Muscle layer of duodenum (tissue), 2 donors: ENCODE results near the gene PPP2R2D.

ENCODE experiments used
- H3K27ac ChIP-seq: one replicate; pipeline ENCODE4 v1.7.0; 2013; ENCODE audit warnings: mild to moderate bottlenecking, low read length
- H3K27me3 ChIP-seq: one replicate; pipeline ENCODE4 v1.7.0; 2013; ENCODE audit warnings: low read depth, mild to moderate bottlenecking, control low read depth, low read length
- H3K36me3 ChIP-seq, 2 donors: one replicate each; pipeline ENCODE4 v1.7.0; 2013; ENCODE audit warnings: low read length in 2 of 2, control low read depth in 1 of 2, mild to moderate bottlenecking in 1 of 2; ENCODE audit not compliant: insufficient read depth in 2 of 2, control insufficient read depth in 1 of 2
- H3K4me1 ChIP-seq, 2 donors: one replicate each; pipeline ENCODE4 v1.7.0; 2013; ENCODE audit warnings: low read length in 2 of 2, mild to moderate bottlenecking in 2 of 2, control low read depth in 1 of 2, moderate library complexity in 1 of 2; ENCODE audit not compliant: insufficient read depth in 2 of 2, control insufficient read depth in 1 of 2
- H3K4me3 ChIP-seq, 2 donors: one replicate each; pipeline ENCODE4 v1.7.0; 2013; ENCODE audit warnings: low read length in 2 of 2, low read depth in 1 of 2, mild to moderate bottlenecking in 1 of 2
- H3K9me3 ChIP-seq, 2 donors: one replicate each; pipeline ENCODE4 v1.7.0; 2013; ENCODE audit warnings: low read length in 2 of 2, control low read depth in 1 of 2, mild to moderate bottlenecking in 1 of 2; ENCODE audit not compliant: control insufficient read depth in 1 of 2
- donor health status: healthy.

The PPP2R2D gene

GRCh38 chr10:131925716-131926115, 24.9 kb downstream of the PPP2R2D start:
- Histone ChIP-seq H3K36me3 (peaks cover 0 to 5% of the 10 kb centered on the region in 2 donors), H3K4me1 (peaks cover 0 to 24% of the 10 kb centered on the region in 2 donors), H3K27ac (no peak overlapping the region), H3K9me3 (no peaks in the 10 kb centered on the region), H3K27me3 (no peaks in the 10 kb centered on the region), H3K4me3 (no peak overlapping the region)

GRCh38 chr10:131926253-131926652, 25.4 kb downstream of the PPP2R2D start:
- no peak overlapping the region for H3K27ac ChIP-seq
- no peaks in the 10 kb centered on the region for H3K9me3 ChIP-seq
- no peak overlapping the region for H3K4me3 ChIP-seq
- H3K36me3 ChIP-seq, result peaks cover 0 to 5% of the 10 kb centered on the region in 2 donors
- no peaks in the 10 kb centered on the region for H3K27me3 ChIP-seq
- peaks cover 0 to 25% of the 10 kb centered on the region in 2 donors for H3K4me1 ChIP-seq

- no peak overlapping the region for H3K27ac ChIP-seq
- peaks cover 0 to 26% of the 10 kb centered on the region in 2 donors for H3K4me1 ChIP-seq
- no peaks in the 10 kb centered on the region for H3K27me3 ChIP-seq
- H3K4me3 ChIP-seq, result no peak overlapping the region
- H3K9me3 ChIP-seq, result no peaks in the 10 kb centered on the region
- H3K36me3 ChIP-seq, result peaks cover 0 to 5% of the 10 kb centered on the region in 2 donors
Observed at GRCh38 chr10:131926743-131927595, 26.2 kb downstream of the PPP2R2D start.

GRCh38 chr10:131928248-131929095, 27.7 kb downstream of the PPP2R2D start:
- Histone ChIP-seq H3K36me3 (peaks cover 0 to 5% of the 10 kb centered on the region in 2 donors), H3K27me3 (no peaks in the 10 kb centered on the region), H3K4me3 (no peak overlapping the region), H3K4me1 (peaks cover 0 to 41% of the 10 kb centered on the region in 2 donors), H3K27ac (no peak overlapping the region), H3K9me3 (no peaks in the 10 kb centered on the region)

- Histone ChIP-seq H3K36me3 (peaks cover 0 to 5% of the 10 kb centered on the region in 2 donors), H3K27ac (no peak overlapping the region), H3K27me3 (no peaks in the 10 kb centered on the region), H3K4me1 (peaks cover 0 to 44% of the 10 kb centered on the region in 2 donors), H3K9me3 (no peaks in the 10 kb centered on the region), H3K4me3 (no peak overlapping the region)
Observed at GRCh38 chr10:131929122-131929845, 28.5 kb downstream of the PPP2R2D start.

- Histone ChIP-seq H3K27ac (no peak overlapping the region), H3K4me1 (peaks cover 0 to 44% of the 10 kb centered on the region in 2 donors), H3K27me3 (no peaks in the 10 kb centered on the region), H3K9me3 (no peaks in the 10 kb centered on the region), H3K4me3 (no peak overlapping the region), H3K36me3 (peaks cover 0 to 11% of the 10 kb centered on the region in 2 donors)
Observed at GRCh38 chr10:131930150-131930549, 29.3 kb downstream of the PPP2R2D start.

- Histone ChIP-seq H3K27me3 (no peaks in the 10 kb centered on the region), H3K36me3 (peaks cover 0 to 13% of the 10 kb centered on the region in 2 donors), H3K4me1 (peaks cover 0 to 44% of the 10 kb centered on the region in 2 donors), H3K9me3 (no peaks in the 10 kb centered on the region), H3K27ac (no peak overlapping the region), H3K4me3 (no peak overlapping the region)
Observed at GRCh38 chr10:131930586-131931330, 29.9 kb downstream of the PPP2R2D start.

- H3K4me1 ChIP-seq, result peaks cover 0 to 44% of the 10 kb centered on the region in 2 donors
- peaks cover 7 to 13% of the 10 kb centered on the region in 2 donors for H3K36me3 ChIP-seq
- H3K4me3 ChIP-seq, result no peak overlapping the region
- no peak overlapping the region for H3K27ac ChIP-seq
- no peaks in the 10 kb centered on the region for H3K9me3 ChIP-seq
- H3K27me3 ChIP-seq, result no peaks in the 10 kb centered on the region
Observed at GRCh38 chr10:131931981-131932380, 31.2 kb downstream of the PPP2R2D start.

- H3K27me3 ChIP-seq, result no peaks in the 10 kb centered on the region
- no peak overlapping the region for H3K27ac ChIP-seq
- H3K36me3 ChIP-seq, result peaks cover 9 to 13% of the 10 kb centered on the region in 2 donors
- H3K4me1 ChIP-seq, result peaks cover 0 to 39% of the 10 kb centered on the region in 2 donors
- no peaks in the 10 kb centered on the region for H3K9me3 ChIP-seq
- no peak overlapping the region for H3K4me3 ChIP-seq
Observed at GRCh38 chr10:131933016-131933695, 32.3 kb downstream of the PPP2R2D start.

- Histone ChIP-seq H3K27ac (no peak overlapping the region), H3K4me3 (no peak overlapping the region), H3K4me1 (peaks cover 0 to 34% of the 10 kb centered on the region in 2 donors), H3K27me3 (no peaks in the 10 kb centered on the region), H3K36me3 (peaks cover 14 to 16% of the 10 kb centered on the region in 2 donors), H3K9me3 (no peaks in the 10 kb centered on the region)
Observed at GRCh38 chr10:131933696-131934086, 32.9 kb downstream of the PPP2R2D start.
